Subcutaneous abdominal adipose tissue (tissue), 5 donors: ENCODE results near the gene SMC5.
"Not testable (repeated sequence)": the region's sequence is repeated elsewhere in the genome, so short reads cannot be mapped to it uniquely, and the experiment has no call there.

Experiments
- H3K27ac ChIP-seq: one replicate; pipeline ENCODE4 v1.7.0; 2013; ENCODE audit warnings: low read depth, mild to moderate bottlenecking, inconsistent platforms, low read length, moderate library complexity
- H3K27me3 ChIP-seq, 5 donors: one replicate each; pipeline ENCODE4 v1.7.0; 2013; ENCODE audit warnings: low read length in 5 of 5, inconsistent platforms in 1 of 5; ENCODE audit not compliant: control insufficient read depth in 5 of 5, insufficient read depth in 4 of 5
- H3K36me3 ChIP-seq, 5 donors: one replicate each; pipeline ENCODE4 v1.7.0; 2013; ENCODE audit warnings: low read length in 5 of 5; ENCODE audit not compliant: control insufficient read depth in 5 of 5, insufficient read depth in 5 of 5
- H3K4me1 ChIP-seq, 5 donors: one replicate each; pipeline ENCODE4 v1.7.0; 2013; ENCODE audit warnings: low read length in 5 of 5, mild to moderate bottlenecking in 3 of 5, moderate library complexity in 1 of 5; ENCODE audit not compliant: control insufficient read depth in 5 of 5, insufficient read depth in 5 of 5
- H3K4me3 ChIP-seq, 5 donors: one replicate each; pipeline ENCODE4 v1.7.0; 2013; ENCODE audit warnings: low read length in 5 of 5, low read depth in 1 of 5
- H3K9ac ChIP-seq, 5 donors: one replicate each; pipeline ENCODE4 v1.7.0; 2013; ENCODE audit warnings: low read length in 5 of 5, mild to moderate bottlenecking in 4 of 5, moderate library complexity in 3 of 5
- H3K9me3 ChIP-seq, 5 donors: one replicate each; pipeline ENCODE4 v1.7.0; 2013; ENCODE audit warnings: low read length in 5 of 5; ENCODE audit not compliant: control insufficient read depth in 5 of 5
- donor health status: healthy.
- donor health status: healthy.
- donor health status: healthy.
- donor health status: healthy.
- donor health status: healthy.

SMC5 gene

GRCh38 chr9:70234208-70234607 lies 24.6 kb upstream of the SMC5 start:
- not testable (repeated sequence) for H3K36me3 ChIP-seq, H3K4me1 ChIP-seq, H3K4me3 ChIP-seq, H3K27ac ChIP-seq, H3K27me3 ChIP-seq, H3K9ac ChIP-seq, H3K9me3 ChIP-seq

GRCh38 chr9:70245952-70246351 lies 12.8 kb upstream of the SMC5 start:
- H3K36me3 ChIP-seq, H3K4me3 ChIP-seq, H3K4me1 ChIP-seq, H3K27ac ChIP-seq, H3K27me3 ChIP-seq, H3K9me3 ChIP-seq, H3K9ac ChIP-seq: not testable (repeated sequence)

DNA sequence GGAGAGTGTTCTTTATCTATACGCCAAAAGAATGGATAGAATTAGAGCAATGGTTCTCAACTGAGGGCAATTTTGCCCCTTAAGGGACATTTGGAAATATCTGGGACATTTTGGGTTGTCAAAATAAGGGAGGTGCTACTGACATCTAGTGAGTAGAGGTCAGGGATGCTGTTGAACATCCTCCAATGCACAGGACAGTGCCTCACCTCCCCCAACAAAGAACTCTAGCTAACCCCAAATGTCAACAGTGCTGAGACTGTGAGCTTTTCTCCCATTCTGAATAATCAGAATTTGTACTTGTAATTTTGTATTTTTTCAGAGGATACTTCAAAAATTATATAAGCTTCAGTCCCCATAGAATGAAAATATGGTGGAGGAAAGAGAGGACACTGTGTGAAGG lies 8.6 kb upstream of the SMC5 start:
- Histone ChIP-seq H3K27ac (no peak overlapping the region), H3K9ac (no peak overlapping the region), H3K4me3 (no peak overlapping the region)

GRCh38 chr9:70255486-70255885 lies 3.3 kb upstream of the SMC5 start:
- H3K4me3 ChIP-seq: no peak overlapping the region
- no peaks in the 10 kb centered on the region for H3K36me3 ChIP-seq
- H3K9ac ChIP-seq: no peak overlapping the region
- peaks cover 0 to 30% (median 24%) of the 10 kb centered on the region in 5 donors for H3K4me1 ChIP-seq
- H3K9me3 ChIP-seq: no peaks in the 10 kb centered on the region
- no peaks in the 10 kb centered on the region for H3K27me3 ChIP-seq
- H3K27ac ChIP-seq: no peak overlapping the region

More for the DNA sequence above, 8.6 kb upstream of the SMC5 start:
- Histone ChIP-seq H3K9me3 (no peaks in the 10 kb centered on the region), H3K36me3 (no peaks in the 10 kb centered on the region), H3K4me1 (no peaks in the 10 kb centered on the region), H3K27me3 (no peaks in the 10 kb centered on the region)

GRCh38 chr9:70256123-70256551 lies 2.6 kb upstream of the SMC5 start:
- Histone ChIP-seq H3K9me3 (no peaks in the 10 kb centered on the region), H3K27ac (no peak overlapping the region), H3K9ac (no peak overlapping the region), H3K36me3 (peaks cover 0 to 2% (median 0%) of the 10 kb centered on the region in 5 donors), H3K27me3 (no peaks in the 10 kb centered on the region), H3K4me3 (no peak overlapping the region), H3K4me1 (peaks cover 0 to 32% (median 24%) of the 10 kb centered on the region in 5 donors)

- Histone ChIP-seq H3K9me3 (no peaks in the 10 kb centered on the region), H3K27ac (no peak overlapping the region), H3K4me1 (peaks cover 0 to 34% (median 30%) of the 10 kb centered on the region in 5 donors), H3K4me3 (peak overlapping the region in 2 of 5 donors; percentile 85 to 96), H3K9ac (peak overlapping the region in 2 of 5 donors; percentile 91 to 97), H3K36me3 (peaks cover 0 to 11% (median 5%) of the 10 kb centered on the region in 5 donors), H3K27me3 (no peaks in the 10 kb centered on the region)
Observed at GRCh38 chr9:70257502-70257901, 1.3 kb upstream of the SMC5 start.

DNA sequence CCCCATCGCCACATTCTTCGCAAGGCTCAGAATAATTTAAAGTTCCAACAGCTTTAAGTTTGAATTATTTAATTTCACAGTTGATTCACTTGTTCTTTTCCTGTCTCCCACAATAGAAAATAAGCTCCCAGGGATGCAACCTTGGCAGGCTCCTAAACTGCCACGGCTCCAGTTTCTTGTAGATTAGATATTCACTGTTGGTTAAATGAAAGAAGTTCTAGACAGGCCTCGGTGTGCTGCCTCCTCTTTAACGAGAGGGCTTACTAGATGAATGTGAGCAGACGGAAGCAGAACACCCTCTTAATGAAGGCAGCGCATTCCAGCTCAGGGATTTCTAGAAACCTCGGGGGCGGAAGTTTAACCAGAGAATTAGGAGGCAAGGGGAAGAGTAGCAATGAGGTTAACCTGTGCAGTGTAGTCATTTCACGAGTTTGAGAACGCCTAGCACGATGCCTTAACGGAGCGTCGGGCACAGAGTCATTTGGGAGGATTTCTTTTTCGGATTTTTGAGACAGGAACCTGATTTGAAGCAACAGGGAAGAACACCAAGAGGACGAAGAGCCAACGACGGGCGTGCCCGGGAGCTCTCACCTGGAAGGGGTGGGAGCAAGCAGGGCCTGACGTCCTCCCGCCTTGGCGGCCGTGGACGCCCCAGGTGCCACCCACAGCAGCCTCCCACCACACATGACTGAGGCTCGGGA lies 637 bp upstream of the SMC5 start:
- Histone ChIP-seq H3K9ac (peak overlapping the region; percentile 11 to 97 (median 89)), H3K4me1 (peaks cover 0 to 34% (median 32%) of the 10 kb centered on the region in 5 donors), H3K27ac (peak overlapping the region; percentile 87), H3K27me3 (no peaks in the 10 kb centered on the region), H3K36me3 (peaks cover 0 to 11% (median 5%) of the 10 kb centered on the region in 5 donors), H3K9me3 (no peaks in the 10 kb centered on the region), H3K4me3 (peak overlapping the region; percentile 84 to 96 (median 94))

DNA sequence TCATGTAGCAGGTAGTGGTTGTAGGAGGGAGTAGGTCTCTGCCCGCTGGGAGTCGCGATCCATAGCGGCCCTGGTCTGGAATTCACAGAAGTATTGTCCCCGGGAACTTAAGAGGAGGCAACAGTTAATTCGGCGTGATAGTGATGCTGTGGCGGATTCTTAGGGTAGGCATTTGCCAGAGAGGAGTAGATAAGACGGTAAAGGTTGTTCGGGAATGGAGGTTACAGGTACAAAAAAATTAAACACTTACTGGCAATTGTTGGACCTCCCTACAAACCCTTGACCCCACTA lies 679 bp downstream of the SMC5 start:
- peak overlapping the region; percentile 87 for H3K27ac ChIP-seq
- peaks cover 0 to 38% (median 32%) of the 10 kb centered on the region in 5 donors for H3K4me1 ChIP-seq
- peaks cover 2 to 14% (median 7%) of the 10 kb centered on the region in 5 donors for H3K36me3 ChIP-seq
- H3K9ac ChIP-seq: peak overlapping the region; percentile 75 to 97 (median 89)
- H3K27me3 ChIP-seq: no peaks in the 10 kb centered on the region
- H3K9me3 ChIP-seq: no peaks in the 10 kb centered on the region
- peak overlapping the region; percentile 85 to 96 (median 95) for H3K4me3 ChIP-seq

GRCh38 chr9:70260007-70260443 lies 1.2 kb downstream of the SMC5 start:
- no peak overlapping the region for H3K27ac ChIP-seq
- H3K4me3 ChIP-seq: peak overlapping the region; percentile 85 to 96 (median 95)
- no peak overlapping the region for H3K9ac ChIP-seq
- H3K4me1 ChIP-seq: peaks cover 0 to 38% (median 32%) of the 10 kb centered on the region in 5 donors
- H3K9me3 ChIP-seq: no peaks in the 10 kb centered on the region
- H3K36me3 ChIP-seq: peaks cover 8 to 20% (median 12%) of the 10 kb centered on the region in 5 donors
- H3K27me3 ChIP-seq: no peaks in the 10 kb centered on the region

GRCh38 chr9:70260606-70261005 lies 1.8 kb downstream of the SMC5 start:
- Histone ChIP-seq H3K9ac (no peak overlapping the region), H3K36me3 (peaks cover 10 to 24% (median 15%) of the 10 kb centered on the region in 5 donors), H3K4me1 (peaks cover 0 to 38% (median 32%) of the 10 kb centered on the region in 5 donors), H3K4me3 (peak overlapping the region in 1 of 5 donors; percentile 14), H3K27ac (no peak overlapping the region), H3K9me3 (no peaks in the 10 kb centered on the region), H3K27me3 (no peaks in the 10 kb centered on the region)
